Prostate gland (tissue), 2 donors: ENCODE measurements around the gene CTTNBP2NL.

Experiments
- CTCF ChIP-seq, 4 experiments: fragments of 200-600 bp in 2 of 4; fragments of 450-650 bp in 2 of 4; sonication (generic) in 2 of 4; IDR thresholded peaks; 1 replicate in 3 of 4; 2 replicates in 1 of 4; pipeline ENCODE4 v1.5.1; 2016 to 2019; ENCODE audit warnings: antibody characterized with exemption in 4 of 4, mild to moderate bottlenecking in 2 of 4, moderate library complexity in 2 of 4
- POLR2AphosphoS5 ChIP-seq: sonication (generic); formaldehyde crosslinking; IDR thresholded peaks from one replicate; pipeline ENCODE4 v1.6.1; 2017; ENCODE audit warnings: antibody characterized with exemption

GRCh38 chr1:112429749-112430148 is 33.7 kb downstream of the CTTNBP2NL start:
- TF ChIP-seq CTCF (IDR thresholded peaks at IDR 0.05): no peak
- no peak for TF ChIP-seq POLR2AphosphoS5
